Neutrophil (primary cell): Measurements from ENCODE around the gene GPC6.

Experiments
- H3K27ac ChIP-seq: fragments of 200-600 bp; sonication (generic); 2 replicates; pipeline ENCODE4 v1.5.1; 2016; ENCODE audit warnings: mild to moderate bottlenecking, moderate library complexity
- H3K27me3 ChIP-seq: fragments of 200-600 bp; sonication (generic); 2 replicates; pipeline ENCODE4 v1.6.0; 2016; ENCODE audit warnings: mild to moderate bottlenecking
- H3K36me3 ChIP-seq: fragments of 200-600 bp; sonication (generic); 2 replicates; pipeline ENCODE4 v1.5.1; 2017
- H3K4me1 ChIP-seq, 2 experiments: fragments of 200-600 bp in 1 of 2; sonication (generic) in 1 of 2; 1 replicate in 1 of 2; 2 replicates in 1 of 2; pipeline versions ENCODE4 v1.5.1 to v1.6.1; 2013 to 2016; ENCODE audit warnings: low read depth in 1 of 2, low read length in 1 of 2, mild to moderate bottlenecking in 1 of 2, moderate library complexity in 1 of 2; ENCODE audit not compliant: control insufficient read depth in 1 of 2, insufficient read depth in 1 of 2
- H3K4me3 ChIP-seq, 2 experiments: fragments of 200-600 bp in 1 of 2; sonication (generic) in 1 of 2; 1 replicate in 1 of 2; 2 replicates in 1 of 2; pipeline ENCODE4 v1.5.1; 2013 to 2016; ENCODE audit warnings: low read depth in 1 of 2, low read length in 1 of 2, mild to moderate bottlenecking in 1 of 2, moderate library complexity in 1 of 2
- H3K9me3 ChIP-seq: fragments of 200-600 bp; sonication (generic); 2 replicates; pipeline ENCODE4 v1.5.1; 2016
- TF ChIP-seq, protein P1 (sequence below): fragments of 200-600 bp; sonication (generic); IDR thresholded peaks from 2 replicates; pipeline ENCODE4 v1.5.1; 2016; ENCODE audit warnings: antibody characterized with exemption

Gene GPC6

GRCh38 chr13:93425411-93425810 is 198.8 kb downstream of the GPC6 start:
- TF ChIP-seq, protein P1, sequence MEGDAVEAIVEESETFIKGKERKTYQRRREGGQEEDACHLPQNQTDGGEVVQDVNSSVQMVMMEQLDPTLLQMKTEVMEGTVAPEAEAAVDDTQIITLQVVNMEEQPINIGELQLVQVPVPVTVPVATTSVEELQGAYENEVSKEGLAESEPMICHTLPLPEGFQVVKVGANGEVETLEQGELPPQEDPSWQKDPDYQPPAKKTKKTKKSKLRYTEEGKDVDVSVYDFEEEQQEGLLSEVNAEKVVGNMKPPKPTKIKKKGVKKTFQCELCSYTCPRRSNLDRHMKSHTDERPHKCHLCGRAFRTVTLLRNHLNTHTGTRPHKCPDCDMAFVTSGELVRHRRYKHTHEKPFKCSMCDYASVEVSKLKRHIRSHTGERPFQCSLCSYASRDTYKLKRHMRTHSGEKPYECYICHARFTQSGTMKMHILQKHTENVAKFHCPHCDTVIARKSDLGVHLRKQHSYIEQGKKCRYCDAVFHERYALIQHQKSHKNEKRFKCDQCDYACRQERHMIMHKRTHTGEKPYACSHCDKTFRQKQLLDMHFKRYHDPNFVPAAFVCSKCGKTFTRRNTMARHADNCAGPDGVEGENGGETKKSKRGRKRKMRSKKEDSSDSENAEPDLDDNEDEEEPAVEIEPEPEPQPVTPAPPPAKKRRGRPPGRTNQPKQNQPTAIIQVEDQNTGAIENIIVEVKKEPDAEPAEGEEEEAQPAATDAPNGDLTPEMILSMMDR: no peak
- H3K4me1 ChIP-seq: no peaks in the 10 kb centered on the region
- H3K9me3 ChIP-seq: no peaks in the 10 kb centered on the region
- no peaks in the 10 kb centered on the region for H3K36me3 ChIP-seq
- H3K27me3 ChIP-seq: no peaks in the 10 kb centered on the region
- H3K4me3 ChIP-seq: no peak overlapping the region
- H3K27ac ChIP-seq: no peak overlapping the region

DNA sequence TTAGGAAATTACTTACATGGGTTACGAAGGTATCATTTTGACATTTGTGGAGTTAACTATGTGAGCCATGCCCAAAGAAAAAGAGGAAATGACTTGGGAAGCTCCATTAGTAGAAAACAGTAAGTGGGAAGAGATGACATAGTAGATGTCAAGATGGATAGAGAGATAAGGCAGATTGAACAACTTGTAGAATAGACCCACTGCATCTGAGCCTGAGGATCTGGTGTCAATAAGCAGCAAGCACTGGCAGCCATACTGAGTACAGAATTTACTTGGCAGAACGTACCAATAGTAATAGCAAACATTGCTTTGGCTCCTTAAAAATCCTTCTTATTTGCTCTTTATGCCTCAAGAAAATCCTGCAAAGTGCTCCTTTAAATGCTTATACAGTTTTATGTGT is 203.8 kb downstream of the GPC6 start:
- Histone ChIP-seq H3K27ac (no peak overlapping the region), H3K36me3 (no peaks in the 10 kb centered on the region), H3K27me3 (no peaks in the 10 kb centered on the region), H3K4me3 (no peak overlapping the region), H3K9me3 (no peaks in the 10 kb centered on the region), H3K4me1 (no peaks in the 10 kb centered on the region)
- TF ChIP-seq, protein P1: no peak

DNA sequence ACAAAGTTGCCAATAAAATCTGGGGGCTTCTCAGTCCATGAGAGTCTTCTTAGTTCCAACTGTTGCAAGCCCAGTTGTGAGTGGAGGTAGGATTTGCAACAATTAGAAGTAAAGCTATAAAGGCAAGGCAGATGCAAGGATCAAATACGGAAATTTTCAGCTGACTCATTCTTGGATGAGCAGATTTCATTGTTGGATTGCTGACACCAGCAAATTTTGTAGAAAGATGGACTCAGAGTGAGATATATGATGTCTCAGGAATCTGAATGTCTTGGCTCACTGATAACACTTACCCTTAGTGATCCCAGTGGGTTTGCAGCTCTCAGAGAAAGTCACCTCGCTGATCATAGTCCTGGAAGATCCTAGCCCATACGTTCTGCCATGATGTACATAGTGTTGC is 209.0 kb downstream of the GPC6 start:
- no peak overlapping the region for H3K4me3 ChIP-seq
- no peak overlapping the region for H3K27ac ChIP-seq
- H3K36me3 ChIP-seq: no peaks in the 10 kb centered on the region
- no peaks in the 10 kb centered on the region for H3K4me1 ChIP-seq
- no peaks in the 10 kb centered on the region for H3K9me3 ChIP-seq
- H3K27me3 ChIP-seq: no peaks in the 10 kb centered on the region
- TF ChIP-seq, protein P1: no peak

GRCh38 chr13:93437081-93437480 is 210.5 kb downstream of the GPC6 start:
- no peaks in the 10 kb centered on the region for H3K9me3 ChIP-seq
- H3K36me3 ChIP-seq: no peaks in the 10 kb centered on the region
- H3K27me3 ChIP-seq: no peaks in the 10 kb centered on the region
- no peaks in the 10 kb centered on the region for H3K4me1 ChIP-seq
- H3K4me3 ChIP-seq: no peak overlapping the region
- H3K27ac ChIP-seq: no peak overlapping the region
- TF ChIP-seq, protein P1: no peak

DNA sequence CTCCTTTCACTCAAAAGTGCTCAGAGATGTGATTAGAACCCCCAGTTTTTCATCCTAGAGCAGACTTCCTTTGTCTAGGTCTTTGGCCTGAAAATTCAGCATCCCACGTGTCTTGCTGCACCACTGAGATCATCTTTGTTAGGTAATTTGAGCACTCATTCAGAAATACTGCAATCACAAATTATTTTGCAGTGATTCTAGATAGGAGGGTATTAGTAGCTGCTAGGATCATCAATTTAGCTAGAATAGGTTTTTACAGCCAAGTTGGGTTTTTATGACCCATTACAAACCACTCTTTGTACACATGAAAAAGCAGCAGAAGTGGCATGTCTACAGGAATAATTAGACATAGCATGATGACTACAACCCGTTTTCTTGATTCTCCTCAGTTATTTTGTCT is 219.6 kb downstream of the GPC6 start:
- no peak overlapping the region for H3K4me3 ChIP-seq
- TF ChIP-seq, protein P1: no peak
- H3K4me1 ChIP-seq: no peaks in the 10 kb centered on the region
- H3K27me3 ChIP-seq: no peaks in the 10 kb centered on the region
- no peaks in the 10 kb centered on the region for H3K36me3 ChIP-seq
- no peaks in the 10 kb centered on the region for H3K9me3 ChIP-seq
- no peak overlapping the region for H3K27ac ChIP-seq

DNA sequence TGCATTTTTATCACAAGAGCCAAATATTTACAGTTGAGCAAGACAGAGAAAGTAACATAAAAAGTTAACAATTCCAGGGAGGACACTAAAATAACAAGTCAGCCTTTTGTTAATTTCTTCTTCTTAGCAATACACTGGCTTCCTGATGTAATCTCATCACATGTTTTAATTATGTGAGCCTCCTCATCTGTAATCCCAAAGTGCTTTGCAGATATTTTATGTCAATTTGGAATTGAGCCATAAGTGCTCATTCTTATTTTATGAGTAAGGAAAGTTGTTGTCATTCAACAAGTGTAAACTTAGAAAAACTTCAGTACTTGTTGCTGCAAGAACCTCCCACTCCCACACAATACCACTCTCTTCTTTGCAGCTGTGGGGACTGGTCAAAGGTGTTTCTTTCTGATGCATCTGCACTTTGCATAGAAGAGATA is 223.6 kb downstream of the GPC6 start:
- Histone ChIP-seq H3K4me3 (no peak overlapping the region), H3K4me1 (no peaks in the 10 kb centered on the region), H3K27ac (no peak overlapping the region), H3K36me3 (no peaks in the 10 kb centered on the region), H3K9me3 (no peaks in the 10 kb centered on the region), H3K27me3 (no peaks in the 10 kb centered on the region)
- TF ChIP-seq, protein P1: no peak
